Right lobe of liver (tissue), 6 donors: Measurements from ENCODE around the gene ZER1. TPM values are rescaled to one million over a fixed set of nuclear protein-coding genes. Genes with fewer than 3 reads are reported as not detected.

Experiments used
- ATAC-seq, 4 donors: fragments of 200-7000 bp; cut with Tn5 transposase; one replicate each; pipeline ENCODE4 v1.9.1; 2020; ENCODE audit warnings: mild to moderate bottlenecking in 4 of 4, moderate library complexity in 4 of 4
- DNase-seq, 3 donors: peaks; one replicate each; pipeline ENCODE4 v3.0.0-alpha.2; 2020
- H3K27ac ChIP-seq, 3 donors: fragments of 200-600 bp; one replicate each; pipeline ENCODE4 v1.8.0; 2022
- H3K27me3 ChIP-seq, 2 donors: fragments of 200-600 bp; one replicate each; pipeline ENCODE4 v1.8.0; 2022
- H3K36me3 ChIP-seq, 4 donors: fragments of 200-600 bp; sonication (generic) in 1 of 4; one replicate each; pipeline versions ENCODE4 v1.5.1 to v1.8.0; 2017 to 2022; ENCODE audit warnings: control low read depth in 1 of 4
- H3K4me1 ChIP-seq, 4 donors: fragments of 200-600 bp; sonication (generic) in 1 of 4; one replicate each; pipeline versions ENCODE4 v1.5.1 to v1.8.0; 2017 to 2022; ENCODE audit warnings: control low read depth in 1 of 4
- H3K4me3 ChIP-seq, 3 donors: fragments of 200-600 bp; one replicate each; pipeline ENCODE4 v1.8.0; 2022
- H3K9me3 ChIP-seq, 4 donors: fragments of 200-600 bp; sonication (generic) in 1 of 4; one replicate each; pipeline versions ENCODE4 v1.5.1 to v1.8.0; 2017 to 2022; ENCODE audit warnings: control low read depth in 1 of 4
- POLR2A ChIP-seq: fragments of 450-650 bp; IDR thresholded peaks from one replicate; pipeline ENCODE4 v1.6.1; 2017; ENCODE audit warnings: antibody characterized with exemption, mild to moderate bottlenecking
- WGBS: methylation state at CpG from one replicate; pipeline ENCODE4 v1.1.6; 2018; ENCODE audit warnings: low coverage, low lambda C conversion rate; ENCODE audit not compliant: insufficient coverage; ENCODE audit errors: missing lambda C conversion rate; 5-methylcytosine and 5-hydroxymethylcytosine counted together
- intact Hi-C, 2 donors: fragments of 100-400 bp; cut with DNase I; formaldehyde crosslinking; loops; one replicate each; pipeline versions ENCODE4 v1.11.2 to v1.14.1; 2022
- total RNA-seq, 6 experiments: library from RNA; depleted of rRNA in 2 of 6; stranded (reverse); fragments of >200 nt in 2 of 6; fragmentation: NEBNext Ultra II Directional in 3 of 6; extraction: Animal tissue kit (Norgen Biotek cat#: 25700) in 3 of 6; gene quantifications; one replicate each; pipeline versions ENCODE4 v1.1.0 to v1.2.4, GENCODE V29; 2016 to 2023
- TF ChIP-seq, protein P1 (sequence below), 4 donors: fragments of 200-600 bp in 3 of 4; fragments of 450-650 bp in 1 of 4; IDR thresholded peaks; one replicate each; pipeline versions ENCODE4 v1.5.1 to v1.8.0; 2016 to 2022; ENCODE audit warnings: antibody characterized with exemption in 4 of 4, mild to moderate bottlenecking in 2 of 4
- donor health status: DM: no; HTN: yes; CAD: no.
- donor health status: DM: no; HTN: no; CAD: no.
- donor health status: DM: no; HTN: no; CAD: no.
- donor health status: DM: no; HTN: yes; CAD: no.
- donor health status: DM: no; HTN: yes; CAD: no.

ZER1 gene
- total RNA-seq, 6 experiments from 2014 or later: 13.4 to 21.8 (median 16.0) TPM

DNA sequence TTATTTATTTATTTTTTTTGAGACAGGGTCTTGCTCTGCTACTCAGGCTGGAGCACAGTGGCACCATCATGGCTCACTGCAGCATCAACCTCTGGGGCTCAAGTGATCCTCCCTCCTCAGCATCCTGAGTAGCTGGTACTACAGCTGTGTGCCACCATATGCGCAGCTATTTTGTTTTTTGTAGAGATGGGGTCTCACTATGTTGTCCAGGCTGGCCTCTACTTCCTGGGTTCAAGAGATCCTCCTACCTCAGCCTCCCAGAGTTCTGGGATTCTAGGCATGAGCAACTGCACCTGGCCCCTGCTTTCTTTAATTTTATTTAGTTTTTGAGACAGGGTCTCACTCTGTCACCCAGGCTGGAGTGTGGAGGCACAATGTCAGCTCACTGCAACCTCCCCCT is 28.3 kb downstream of the ZER1 start:
- TF ChIP-seq, protein P1, sequence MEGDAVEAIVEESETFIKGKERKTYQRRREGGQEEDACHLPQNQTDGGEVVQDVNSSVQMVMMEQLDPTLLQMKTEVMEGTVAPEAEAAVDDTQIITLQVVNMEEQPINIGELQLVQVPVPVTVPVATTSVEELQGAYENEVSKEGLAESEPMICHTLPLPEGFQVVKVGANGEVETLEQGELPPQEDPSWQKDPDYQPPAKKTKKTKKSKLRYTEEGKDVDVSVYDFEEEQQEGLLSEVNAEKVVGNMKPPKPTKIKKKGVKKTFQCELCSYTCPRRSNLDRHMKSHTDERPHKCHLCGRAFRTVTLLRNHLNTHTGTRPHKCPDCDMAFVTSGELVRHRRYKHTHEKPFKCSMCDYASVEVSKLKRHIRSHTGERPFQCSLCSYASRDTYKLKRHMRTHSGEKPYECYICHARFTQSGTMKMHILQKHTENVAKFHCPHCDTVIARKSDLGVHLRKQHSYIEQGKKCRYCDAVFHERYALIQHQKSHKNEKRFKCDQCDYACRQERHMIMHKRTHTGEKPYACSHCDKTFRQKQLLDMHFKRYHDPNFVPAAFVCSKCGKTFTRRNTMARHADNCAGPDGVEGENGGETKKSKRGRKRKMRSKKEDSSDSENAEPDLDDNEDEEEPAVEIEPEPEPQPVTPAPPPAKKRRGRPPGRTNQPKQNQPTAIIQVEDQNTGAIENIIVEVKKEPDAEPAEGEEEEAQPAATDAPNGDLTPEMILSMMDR (IDR thresholded peaks at IDR 0.05): no peak
- TF ChIP-seq POLR2A: no peak
- Histone ChIP-seq H3K4me3 (no peak overlapping the region), H3K4me1 (no peaks in the 10 kb centered on the region), H3K27me3 (no peaks in the 10 kb centered on the region), H3K27ac (no peak overlapping the region), H3K36me3 (peaks cover 0 to 48% (median 18%) of the 10 kb centered on the region in 4 donors), H3K9me3 (no peaks in the 10 kb centered on the region)
- DNase-seq (no peak), ATAC-seq (peak in 1 of 4 donors; percentile 14)
- intact Hi-C loops: loop anchor here in 1 of 2 donors (10.0 kb wide), 1 partner anchor 61 kb away; no protein-coding TSS in a partner anchor
- WGBS: no CpG with 5 or more reads among the region's 1 CpG

DNA sequence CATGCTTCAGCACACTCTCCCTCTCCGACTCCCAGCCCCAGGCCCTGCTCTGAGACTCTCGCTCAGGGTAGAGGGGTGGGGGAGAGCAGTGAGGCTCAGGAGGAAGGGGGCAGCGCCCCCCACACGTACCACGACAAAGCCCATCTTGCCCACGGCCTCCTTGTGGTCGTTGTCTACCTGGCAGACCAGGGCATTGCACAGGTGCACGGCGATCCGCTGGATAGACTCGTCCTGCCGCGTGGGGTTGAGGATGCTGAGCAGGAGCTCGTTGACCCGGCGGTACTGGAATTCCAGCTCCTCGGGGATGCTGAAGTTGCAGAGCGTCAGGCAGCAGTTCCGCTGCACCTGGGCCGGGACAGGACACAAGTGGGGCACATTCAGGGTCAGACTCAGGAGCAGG is 29.3 kb downstream of the ZER1 start:
- Histone ChIP-seq H3K9me3 (no peaks in the 10 kb centered on the region), H3K4me1 (no peaks in the 10 kb centered on the region), H3K4me3 (no peak overlapping the region), H3K36me3 (peaks cover 0 to 42% (median 16%) of the 10 kb centered on the region in 4 donors), H3K27ac (no peak overlapping the region), H3K27me3 (no peaks in the 10 kb centered on the region)
- ATAC-seq (peak in 2 of 4 donors; percentile 13 to 16), DNase-seq (no peak)
- 87% methylated on average over 4 of the region's 20 CpGs for WGBS
- intact Hi-C loops: loop anchor here in 1 of 2 donors (10.0 kb wide), 1 partner anchor 62 kb away; no protein-coding TSS in a partner anchor
- TF ChIP-seq, protein P1 (IDR thresholded peaks at IDR 0.05): no peak
- TF ChIP-seq POLR2A: no peak

DNA sequence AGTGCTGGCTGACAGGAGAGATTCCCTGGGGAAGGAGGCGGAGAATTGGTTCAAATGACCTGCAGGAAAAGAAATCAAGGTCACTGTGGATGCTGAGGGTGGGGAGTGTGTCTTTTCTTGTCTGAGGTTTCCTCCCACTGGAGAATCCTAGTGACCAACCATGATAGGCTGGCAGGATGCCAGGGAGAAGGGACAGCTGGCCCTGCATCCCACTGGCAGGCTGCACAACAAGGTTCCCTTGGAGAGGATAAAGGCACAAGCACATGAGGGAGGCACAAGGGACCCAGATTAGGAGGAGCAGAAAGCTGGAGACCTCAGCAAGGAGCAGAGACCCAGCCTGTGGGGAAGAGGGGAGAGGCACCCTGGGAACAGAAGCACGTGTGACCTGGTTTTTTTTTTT is 36.4 kb downstream of the ZER1 start:
- H3K27ac ChIP-seq: no peak overlapping the region
- ATAC-seq (no peak), DNase-seq (no peak)
- no peaks in the 10 kb centered on the region for H3K4me1 ChIP-seq
- WGBS: 83% methylated on average over 1 of the region's 2 CpGs
- H3K36me3 ChIP-seq: peaks cover 0 to 28% (median 14%) of the 10 kb centered on the region in 4 donors
- no peaks in the 10 kb centered on the region for H3K9me3 ChIP-seq
- no peak overlapping the region for H3K4me3 ChIP-seq
- H3K27me3 ChIP-seq: no peaks in the 10 kb centered on the region
- intact Hi-C loops: no loop called here
- TF ChIP-seq, protein P1 (IDR thresholded peaks at IDR 0.05): no peak
- no peak for TF ChIP-seq POLR2A

DNA sequence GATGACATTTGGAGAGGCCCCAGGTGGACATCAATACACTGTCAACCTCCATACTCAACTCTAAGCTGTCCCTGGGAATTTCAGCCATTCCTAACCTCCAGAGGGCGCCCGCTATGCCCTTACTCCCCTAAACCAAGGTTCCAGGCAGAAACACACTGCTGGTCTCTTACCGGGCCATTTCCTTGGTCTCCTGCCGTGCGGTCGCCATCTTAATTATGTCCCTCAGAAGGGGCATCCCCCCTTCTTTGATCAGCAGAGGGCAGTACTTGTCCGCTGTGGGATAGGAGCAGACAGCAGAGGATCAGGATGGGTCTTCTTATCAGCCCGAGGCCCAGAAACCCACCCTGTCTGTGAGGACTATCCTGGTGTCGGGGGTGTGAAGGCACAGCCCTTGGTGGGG is 38.5 kb downstream of the ZER1 start:
- intact Hi-C loops: no loop called here
- Histone ChIP-seq H3K27me3 (no peaks in the 10 kb centered on the region), H3K4me3 (no peak overlapping the region), H3K4me1 (no peaks in the 10 kb centered on the region), H3K36me3 (peaks cover 0 to 21% (median 9%) of the 10 kb centered on the region in 4 donors), H3K27ac (no peak overlapping the region), H3K9me3 (no peaks in the 10 kb centered on the region)
- WGBS: 26% methylated on average over 4 of the region's 9 CpGs
- ATAC-seq (peak; percentile 82 to 92 (median 88)), DNase-seq (peak in 2 of 3 donors; percentile 71)
- TF ChIP-seq, protein P1 (IDR thresholded peaks at IDR 0.05): peak; percentile 43 to 76 (median 69)
- TF ChIP-seq POLR2A: no peak
